Measurements from ENCODE around the gene OCSTAMP. TPM values are rescaled to one million over a fixed set of nuclear protein-coding genes. Genes with fewer than 3 reads are reported as not detected.

Gene OCSTAMP
- total RNA-seq, 3 donors from 2014 or later = 0.32 TPM; not detected in 2

- Histone ChIP-seq H3K27me3 (no peaks in the 10 kb centered on the region), H3K4me3 (no peak overlapping the region), H3K9me3 (no peaks in the 10 kb centered on the region), H3K27ac (no peak overlapping the region), H3K4me1 (no peaks in the 10 kb centered on the region), H3K36me3 (no peaks in the 10 kb centered on the region)
- DNase-seq (ENCODE audit: low spot score in 2 of 2) = peak; percentile 74 to 94
- intact Hi-C loops (cut with DNase I; ENCODE audit: low total_unique reads) = no loop called here
- TF ChIP-seq CTCF (IDR thresholded peaks at IDR 0.05) = no peak
- TF ChIP-seq POLR2A (IDR thresholded peaks at IDR 0.05) = no peak
- no peak for TF ChIP-seq POLR2AphosphoS5 (IDR thresholded peaks at IDR 0.05)
These were observed 18.2 kb upstream of the OCSTAMP start for GRCh38 chr20:46568570-46569129.

GRCh38 chr20:46566125-46566524 is 15.7 kb upstream of the OCSTAMP start:
- TF ChIP-seq POLR2AphosphoS5 (IDR thresholded peaks at IDR 0.05) (no peak), POLR2A (IDR thresholded peaks at IDR 0.05) (no peak), CTCF (IDR thresholded peaks at IDR 0.05) (no peak)
- intact Hi-C loops (cut with DNase I; ENCODE audit: low total_unique reads) = no loop called here
- Histone ChIP-seq H3K4me3 (no peak overlapping the region), H3K9me3 (no peaks in the 10 kb centered on the region), H3K36me3 (no peaks in the 10 kb centered on the region), H3K27ac (no peak overlapping the region), H3K27me3 (no peaks in the 10 kb centered on the region), H3K4me1 (no peaks in the 10 kb centered on the region)
- no peak for DNase-seq (ENCODE audit: low spot score in 2 of 2)

- no peak for DNase-seq (ENCODE audit: low spot score in 2 of 2)
- Histone ChIP-seq H3K27ac (no peak overlapping the region), H3K27me3 (no peaks in the 10 kb centered on the region), H3K4me3 (no peak overlapping the region), H3K4me1 (no peaks in the 10 kb centered on the region), H3K36me3 (no peaks in the 10 kb centered on the region), H3K9me3 (no peaks in the 10 kb centered on the region)
- intact Hi-C loops (cut with DNase I; ENCODE audit: low total_unique reads) = no loop called here
- no peak for TF ChIP-seq CTCF (IDR thresholded peaks at IDR 0.05)
- TF ChIP-seq POLR2AphosphoS5 (IDR thresholded peaks at IDR 0.05) = no peak
- TF ChIP-seq POLR2A (IDR thresholded peaks at IDR 0.05) = no peak
These were observed 13.9 kb upstream of the OCSTAMP start for GRCh38 chr20:46564241-46564957.

- no peaks in the 10 kb centered on the region for H3K4me1 ChIP-seq
- H3K27me3 ChIP-seq = no peaks in the 10 kb centered on the region
- intact Hi-C loops (cut with DNase I; ENCODE audit: low total_unique reads) = no loop called here
- no peak overlapping the region for H3K27ac ChIP-seq
- no peaks in the 10 kb centered on the region for H3K9me3 ChIP-seq
- no peaks in the 10 kb centered on the region for H3K36me3 ChIP-seq
- H3K4me3 ChIP-seq = no peak overlapping the region
- no peak for DNase-seq (ENCODE audit: low spot score in 2 of 2)
- no peak for TF ChIP-seq CTCF (IDR thresholded peaks at IDR 0.05)
- no peak for TF ChIP-seq POLR2A (IDR thresholded peaks at IDR 0.05)
- TF ChIP-seq POLR2AphosphoS5 (IDR thresholded peaks at IDR 0.05) = no peak
These were observed 13.4 kb upstream of the OCSTAMP start for GRCh38 chr20:46563860-46564221.

GRCh38 chr20:46563170-46563859 is 12.9 kb upstream of the OCSTAMP start:
- intact Hi-C loops (cut with DNase I; ENCODE audit: low total_unique reads) = no loop called here
- Histone ChIP-seq H3K9me3 (no peaks in the 10 kb centered on the region), H3K36me3 (no peaks in the 10 kb centered on the region), H3K27ac (peak overlapping the region in 1 of 2 donors; percentile 33), H3K4me3 (peak overlapping the region; percentile 35 to 56 (median 36)), H3K4me1 (no peaks in the 10 kb centered on the region), H3K27me3 (no peaks in the 10 kb centered on the region)
- TF ChIP-seq POLR2AphosphoS5 (IDR thresholded peaks at IDR 0.05) = no peak
- TF ChIP-seq POLR2A (IDR thresholded peaks at IDR 0.05) = no peak
- TF ChIP-seq CTCF (IDR thresholded peaks at IDR 0.05) = no peak
- no peak for DNase-seq (ENCODE audit: low spot score in 2 of 2)
